Testis (tissue), 2 donors: Measurements from ENCODE around the gene TMEM182.

ENCODE experiments used
- CTCF ChIP-seq, 3 experiments: fragments of 450-650 bp in 2 of 3; fragments of 200-600 bp in 1 of 3; sonication (generic) in 1 of 3; IDR thresholded peaks; one replicate each; pipeline ENCODE4 v1.5.1; 2016 to 2019; ENCODE audit warnings: antibody characterized with exemption in 3 of 3, mild to moderate bottlenecking in 2 of 3, moderate library complexity in 1 of 3
- POLR2A ChIP-seq: fragments of 450-650 bp; IDR thresholded peaks from one replicate; pipeline ENCODE4 v1.6.1; 2017; ENCODE audit warnings: antibody characterized with exemption, mild to moderate bottlenecking, moderate library complexity

- no peak for TF ChIP-seq CTCF (IDR thresholded peaks at IDR 0.05)
- no peak for TF ChIP-seq POLR2A
These were observed 65.1 kb downstream of the TMEM182 start for GRCh38 chr2:102826904-102827303.
